ENCODE results near the gene ZSCAN5B. TPM values are rescaled to one million over a fixed set of nuclear protein-coding genes. Genes with fewer than 3 reads are reported as not detected.

Gene ZSCAN5B
- total RNA-seq, 1 donor from 2014 or later = not detected

- no peak for DNase-seq (ENCODE audit: extremely low spot score, unreplicated experiment)
- Mint-ChIP-seq H3K27ac (ENCODE audit: unreplicated experiment) (no peak overlapping the region), H3K27me3 (ENCODE audit: unreplicated experiment) (no peaks in the 10 kb centered on the region), H3K4me1 (ENCODE audit: unreplicated experiment) (no peaks in the 10 kb centered on the region), H3K4me3 (ENCODE audit: unreplicated experiment) (no peak overlapping the region), H3K9me3 (ENCODE audit: unreplicated experiment) (no peaks in the 10 kb centered on the region), H3K36me3 (ENCODE audit: unreplicated experiment) (no peaks in the 10 kb centered on the region)
- TF ChIP-seq CTCF (IDR thresholded peaks at IDR 0.05) = no peak
Observed at GRCh38 chr19:56174086-56174485, 23.5 kb downstream of the ZSCAN5B start.

- H3K4me3 Mint-ChIP-seq (ENCODE audit: unreplicated experiment) = no peak overlapping the region
- DNase-seq (ENCODE audit: extremely low spot score, unreplicated experiment) = no peak
- no peak for TF ChIP-seq CTCF (IDR thresholded peaks at IDR 0.05)
- H3K4me1 Mint-ChIP-seq (ENCODE audit: unreplicated experiment) = no peaks in the 10 kb centered on the region
- no peaks in the 10 kb centered on the region for H3K36me3 Mint-ChIP-seq (ENCODE audit: unreplicated experiment)
- H3K27me3 Mint-ChIP-seq (ENCODE audit: unreplicated experiment) = no peaks in the 10 kb centered on the region
- no peak overlapping the region for H3K27ac Mint-ChIP-seq (ENCODE audit: unreplicated experiment)
- no peaks in the 10 kb centered on the region for H3K9me3 Mint-ChIP-seq (ENCODE audit: unreplicated experiment)
Observed at GRCh38 chr19:56170261-56170660, 27.3 kb downstream of the ZSCAN5B start.

GRCh38 chr19:56167064-56167578 is 30.5 kb downstream of the ZSCAN5B start:
- TF ChIP-seq CTCF (IDR thresholded peaks at IDR 0.05) = no peak
- Mint-ChIP-seq H3K27me3 (ENCODE audit: unreplicated experiment) (no peaks in the 10 kb centered on the region), H3K4me1 (ENCODE audit: unreplicated experiment) (no peaks in the 10 kb centered on the region), H3K4me3 (ENCODE audit: unreplicated experiment) (no peak overlapping the region), H3K27ac (ENCODE audit: unreplicated experiment) (no peak overlapping the region), H3K36me3 (ENCODE audit: unreplicated experiment) (no peaks in the 10 kb centered on the region), H3K9me3 (ENCODE audit: unreplicated experiment) (no peaks in the 10 kb centered on the region)
- no peak for DNase-seq (ENCODE audit: extremely low spot score, unreplicated experiment)

GRCh38 chr19:56163097-56163496 is 34.5 kb downstream of the ZSCAN5B start:
- H3K9me3 Mint-ChIP-seq (ENCODE audit: unreplicated experiment) = no peaks in the 10 kb centered on the region
- H3K4me1 Mint-ChIP-seq (ENCODE audit: unreplicated experiment) = no peaks in the 10 kb centered on the region
- TF ChIP-seq CTCF (IDR thresholded peaks at IDR 0.05) = no peak

GRCh38 chr19:56162258-56162657 is 35.3 kb downstream of the ZSCAN5B start:
- no peak for DNase-seq (ENCODE audit: extremely low spot score, unreplicated experiment)
- Mint-ChIP-seq H3K4me3 (ENCODE audit: unreplicated experiment) (no peak overlapping the region), H3K4me1 (ENCODE audit: unreplicated experiment) (no peaks in the 10 kb centered on the region)

More at GRCh38 chr19:56163097-56163496, 34.5 kb downstream of the ZSCAN5B start:
- H3K36me3 Mint-ChIP-seq (ENCODE audit: unreplicated experiment) = peaks cover 10% of the 10 kb centered on the region
- DNase-seq (ENCODE audit: extremely low spot score, unreplicated experiment) = no peak
- H3K4me3 Mint-ChIP-seq (ENCODE audit: unreplicated experiment) = no peak overlapping the region
- H3K27ac Mint-ChIP-seq (ENCODE audit: unreplicated experiment) = no peak overlapping the region
- H3K27me3 Mint-ChIP-seq (ENCODE audit: unreplicated experiment) = no peaks in the 10 kb centered on the region

More at GRCh38 chr19:56162258-56162657, 35.3 kb downstream of the ZSCAN5B start:
- TF ChIP-seq CTCF (IDR thresholded peaks at IDR 0.05) = no peak
- Mint-ChIP-seq H3K27me3 (ENCODE audit: unreplicated experiment) (no peaks in the 10 kb centered on the region), H3K27ac (ENCODE audit: unreplicated experiment) (no peak overlapping the region), H3K9me3 (ENCODE audit: unreplicated experiment) (no peaks in the 10 kb centered on the region), H3K36me3 (ENCODE audit: unreplicated experiment) (peaks cover 11% of the 10 kb centered on the region)

Data from osteocyte (in vitro differentiated cells).